K562 (cell line): ENCODE results near the gene OR2F2. TPM values are rescaled to one million over a fixed set of nuclear protein-coding genes. Genes with fewer than 3 reads are reported as not detected.

Experiments used
- MGA ChIP-seq: fragments of 450-650 bp; IDR thresholded peaks from 2 replicates; pipeline ENCODE4 v1.6.1; 2016; ENCODE audit warnings: mild to moderate bottlenecking, moderate library complexity
- ZNF592 ChIP-seq: fragments of 450-650 bp; IDR thresholded peaks from 2 replicates; pipeline ENCODE4 v1.6.1; 2017; ENCODE audit warnings: antibody characterized with exemption, mild to moderate bottlenecking
- polyA plus RNA-seq, 8 experiments: library from polyadenylated mRNA; depleted of rRNA in 4 of 8; stranded (reverse) in 5 of 8; unstranded in 3 of 8; fragments of >200 nt; fragmentation: Nextera tagmentation in 2 of 8; fragmentation: Illumina TruSeq in 1 of 8; extraction: Ambion mirVana in 2 of 8; extraction: Trizol in 1 of 8; gene quantifications; 2 replicates each; pipeline versions ENCODE4 v1.2.1 to v1.2.3, GENCODE V29; 2011 to 2014; ENCODE audit warnings: inconsistent platforms in 1 of 8, missing spikeins in 1 of 8
- total RNA-seq, 7 experiments: library from RNA; depleted of rRNA in 6 of 7; stranded (reverse); fragments of >200 nt in 6 of 7; fragmentation: Illumina TruSeq in 2 of 7; extraction: Trizol in 2 of 7; gene quantifications; 2 replicates each; pipeline versions ENCODE4 v1.2.1 to v1.2.3, GENCODE V29; 2011 to 2021; ENCODE audit warnings: low replicate concordance in 1 of 7

The OR2F2 gene
- total and polyA plus RNA-seq, 9 of the 15 experiments (the other 6 are each of a cell fraction or from before 2014, with no cell fraction given), result not detected

- peak; percentile 44; the same call in 1 of the 2 replicates for TF ChIP-seq MGA
- no peak for TF ChIP-seq ZNF592
Measured at GRCh38 chr7:143938379-143939243, 3.6 kb downstream of the OR2F2 start (continued).
